ENCODE data around the gene HMCN1.
A peak's percentile ranks its signal among the peaks of the same experiment; 100 is the strongest.

Gene HMCN1

GRCh38 chr1:186082235-186082937, 348.2 kb downstream of the HMCN1 start:
- TF ChIP-seq, protein P1, sequence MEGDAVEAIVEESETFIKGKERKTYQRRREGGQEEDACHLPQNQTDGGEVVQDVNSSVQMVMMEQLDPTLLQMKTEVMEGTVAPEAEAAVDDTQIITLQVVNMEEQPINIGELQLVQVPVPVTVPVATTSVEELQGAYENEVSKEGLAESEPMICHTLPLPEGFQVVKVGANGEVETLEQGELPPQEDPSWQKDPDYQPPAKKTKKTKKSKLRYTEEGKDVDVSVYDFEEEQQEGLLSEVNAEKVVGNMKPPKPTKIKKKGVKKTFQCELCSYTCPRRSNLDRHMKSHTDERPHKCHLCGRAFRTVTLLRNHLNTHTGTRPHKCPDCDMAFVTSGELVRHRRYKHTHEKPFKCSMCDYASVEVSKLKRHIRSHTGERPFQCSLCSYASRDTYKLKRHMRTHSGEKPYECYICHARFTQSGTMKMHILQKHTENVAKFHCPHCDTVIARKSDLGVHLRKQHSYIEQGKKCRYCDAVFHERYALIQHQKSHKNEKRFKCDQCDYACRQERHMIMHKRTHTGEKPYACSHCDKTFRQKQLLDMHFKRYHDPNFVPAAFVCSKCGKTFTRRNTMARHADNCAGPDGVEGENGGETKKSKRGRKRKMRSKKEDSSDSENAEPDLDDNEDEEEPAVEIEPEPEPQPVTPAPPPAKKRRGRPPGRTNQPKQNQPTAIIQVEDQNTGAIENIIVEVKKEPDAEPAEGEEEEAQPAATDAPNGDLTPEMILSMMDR (IDR thresholded peaks at IDR 0.05; ENCODE audit: low read depth, low read length, missing control alignments): no peak
- DNase-seq (ENCODE audit: low read depth): peak; percentile 80
- H3K4me3 ChIP-seq (ENCODE audit: low read depth, low read length): no peak overlapping the region

DNA sequence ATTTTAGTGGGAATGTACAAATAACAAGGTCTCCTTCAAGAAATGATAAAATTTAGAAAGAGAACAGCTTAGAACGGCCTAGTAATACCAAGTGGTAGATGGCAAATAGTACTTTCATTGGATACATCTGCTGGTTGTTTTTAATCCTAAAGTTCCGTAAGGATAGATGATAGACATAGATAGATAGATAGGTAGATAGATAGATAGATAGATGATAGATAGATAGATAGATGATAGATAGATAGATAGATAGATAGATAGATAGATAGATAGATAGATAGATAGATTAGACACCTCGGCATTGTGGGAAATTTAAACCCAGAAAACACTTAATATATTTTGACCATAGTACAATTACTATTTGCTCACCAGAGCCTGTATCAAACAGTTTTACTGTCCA, 352.4 kb downstream of the HMCN1 start:
- DNase-seq (ENCODE audit: low read depth): no peak
- TF ChIP-seq, protein P1 (IDR thresholded peaks at IDR 0.05; ENCODE audit: low read depth, low read length, missing control alignments): no peak
- no peak overlapping the region for H3K4me3 ChIP-seq (ENCODE audit: low read depth, low read length)

- TF ChIP-seq, protein P1 (IDR thresholded peaks at IDR 0.05; ENCODE audit: low read depth, low read length, missing control alignments): no peak
- no peak for DNase-seq (ENCODE audit: low read depth)
- H3K4me3 ChIP-seq (ENCODE audit: low read depth, low read length): no peak overlapping the region
These were observed 355.7 kb downstream of the HMCN1 start for GRCh38 chr1:186089940-186090339.

GRCh38 chr1:186091222-186091720, 357.1 kb downstream of the HMCN1 start:
- TF ChIP-seq, protein P1 (IDR thresholded peaks at IDR 0.05; ENCODE audit: low read depth, low read length, missing control alignments): no peak
- no peak overlapping the region for H3K4me3 ChIP-seq (ENCODE audit: low read depth, low read length)
- DNase-seq (ENCODE audit: low read depth): no peak

GRCh38 chr1:186093437-186093836, 359.2 kb downstream of the HMCN1 start:
- DNase-seq (ENCODE audit: low read depth): no peak
- H3K4me3 ChIP-seq (ENCODE audit: low read depth, low read length): no peak overlapping the region
- TF ChIP-seq, protein P1 (IDR thresholded peaks at IDR 0.05; ENCODE audit: low read depth, low read length, missing control alignments): no peak

GRCh38 chr1:186094172-186094571, 360.0 kb downstream of the HMCN1 start:
- no peak for DNase-seq (ENCODE audit: low read depth)
- H3K4me3 ChIP-seq (ENCODE audit: low read depth, low read length): no peak overlapping the region
- TF ChIP-seq, protein P1 (IDR thresholded peaks at IDR 0.05; ENCODE audit: low read depth, low read length, missing control alignments): no peak

Measured in GM12864 (cell line).